ENCODE results near the gene ZBTB6. TPM values are rescaled to one million over a fixed set of nuclear protein-coding genes. Genes with fewer than 3 reads are reported as not detected.
"Not testable (repeated sequence)": the region's sequence is repeated elsewhere in the genome, so short reads cannot be mapped to it uniquely, and the experiment has no call there.

ZBTB6 gene
- total RNA-seq, 4 donors from 2014 or later = 3.8 to 39.1 (median 13.3) TPM

GRCh38 chr9:122888480-122888879, 24.6 kb downstream of the ZBTB6 start:
- DNase-seq = no peak
- Histone ChIP-seq H3K27me3 (no peaks in the 10 kb centered on the region), H3K27ac (no peak overlapping the region), H3K4me1 (no peaks in the 10 kb centered on the region), H3K36me3 (no peaks in the 10 kb centered on the region), H3K4me3 (no peak overlapping the region), H3K9me3 (no peaks in the 10 kb centered on the region)
- TF ChIP-seq CTCF (IDR thresholded peaks at IDR 0.05) (no peak), POLR2A (IDR thresholded peaks at IDR 0.05) (no peak)
- intact Hi-C loops (cut with DNase I; ENCODE audit: low total_unique reads) = no loop called here

GRCh38 chr9:122883125-122883524, 30.0 kb downstream of the ZBTB6 start:
- Histone ChIP-seq H3K27me3 (no peaks in the 10 kb centered on the region), H3K4me3 (no peak overlapping the region), H3K4me1 (no peaks in the 10 kb centered on the region), H3K36me3 (no peaks in the 10 kb centered on the region), H3K27ac (no peak overlapping the region), H3K9me3 (no peaks in the 10 kb centered on the region)
- DNase-seq = no peak
- intact Hi-C loops (cut with DNase I; ENCODE audit: low total_unique reads) = no loop called here
- no peak for TF ChIP-seq CTCF (IDR thresholded peaks at IDR 0.05)
- TF ChIP-seq POLR2A (IDR thresholded peaks at IDR 0.05) = no peak

- no peaks in the 10 kb centered on the region for H3K4me1 ChIP-seq
- no peak overlapping the region for H3K27ac ChIP-seq
- DNase-seq = no peak
- TF ChIP-seq POLR2A (IDR thresholded peaks at IDR 0.05) (no peak), CTCF (IDR thresholded peaks at IDR 0.05) (no peak)
- intact Hi-C loops (cut with DNase I; ENCODE audit: low total_unique reads) = no loop called here
- no peak overlapping the region for H3K4me3 ChIP-seq
- H3K9me3 ChIP-seq = no peaks in the 10 kb centered on the region
- no peaks in the 10 kb centered on the region for H3K36me3 ChIP-seq
- H3K27me3 ChIP-seq = no peaks in the 10 kb centered on the region
Observed at GRCh38 chr9:122879443-122879842, 33.7 kb downstream of the ZBTB6 start.

- intact Hi-C loops (cut with DNase I; ENCODE audit: low total_unique reads) = no loop called here
- no peak overlapping the region for H3K4me3 ChIP-seq
- no peak for TF ChIP-seq CTCF (IDR thresholded peaks at IDR 0.05)
- no peak for TF ChIP-seq POLR2A (IDR thresholded peaks at IDR 0.05)
- H3K27ac ChIP-seq = no peak overlapping the region
- H3K4me1 ChIP-seq = no peaks in the 10 kb centered on the region
- no peaks in the 10 kb centered on the region for H3K36me3 ChIP-seq
- no peak for DNase-seq
- no peaks in the 10 kb centered on the region for H3K9me3 ChIP-seq
- no peaks in the 10 kb centered on the region for H3K27me3 ChIP-seq
Observed at GRCh38 chr9:122875523-122875922, 37.6 kb downstream of the ZBTB6 start.

- H3K9me3 ChIP-seq; H3K4me3 ChIP-seq; H3K27ac ChIP-seq; H3K27me3 ChIP-seq; H3K4me1 ChIP-seq; intact Hi-C loops (cut with DNase I; ENCODE audit: low total_unique reads); DNase-seq; H3K36me3 ChIP-seq: not testable (repeated sequence)
Observed at GRCh38 chr9:122867276-122867675, 45.8 kb downstream of the ZBTB6 start.

GRCh38 chr9:122866079-122866478, 47.0 kb downstream of the ZBTB6 start:
- H3K27me3 ChIP-seq = no peaks in the 10 kb centered on the region
- H3K27ac ChIP-seq = no peak overlapping the region
- H3K4me3 ChIP-seq = no peak overlapping the region
- no peaks in the 10 kb centered on the region for H3K36me3 ChIP-seq
- intact Hi-C loops (cut with DNase I; ENCODE audit: low total_unique reads) = no loop called here
- H3K9me3 ChIP-seq = no peaks in the 10 kb centered on the region
- TF ChIP-seq POLR2A (IDR thresholded peaks at IDR 0.05) (no peak), CTCF (IDR thresholded peaks at IDR 0.05) (no peak)
- DNase-seq = no peak
- H3K4me1 ChIP-seq = no peaks in the 10 kb centered on the region

Data from uterus (tissue), 4 donors.